Amniotic stem cell (primary cell): ENCODE results near the gene DEDD.
"Not testable (repeated sequence)": the region's sequence is repeated elsewhere in the genome, so short reads cannot be mapped to it uniquely, and the experiment has no call there.

Experiments used
- DNase-seq: peaks from one replicate; lab custom pipeline; 2025; lab: John Stamatoyannopoulos, UW

The DEDD gene

GRCh38 chr1:161127649-161128048 is 4.8 kb downstream of the DEDD start:
- DNase-seq: no peak

- no peak for DNase-seq
Measured at GRCh38 chr1:161122967-161123366, 9.5 kb downstream of the DEDD start.

DNA sequence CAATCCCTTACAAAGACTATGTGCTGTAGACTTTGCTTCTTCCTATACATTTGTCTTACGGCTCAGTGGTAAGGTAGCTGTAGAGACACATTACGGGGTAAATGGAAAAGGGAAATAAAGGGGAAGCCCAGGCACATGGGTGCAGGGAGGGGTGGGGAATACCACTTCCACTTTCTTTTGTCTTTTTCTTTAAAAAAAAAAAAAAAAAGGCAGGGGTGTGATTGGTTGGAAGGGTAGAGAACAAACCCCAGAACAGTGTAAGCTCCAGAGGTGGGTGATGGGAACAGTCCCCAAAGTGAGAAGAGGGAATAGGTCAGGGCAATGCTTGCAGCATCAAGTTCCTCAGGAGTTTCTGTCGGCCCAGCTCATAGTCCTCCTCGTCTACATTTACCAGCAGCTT is 10.6 kb downstream of the DEDD start:
- DNase-seq: no peak

- no peak for DNase-seq
Measured at GRCh38 chr1:161121042-161121650, 11.3 kb downstream of the DEDD start.

DNA sequence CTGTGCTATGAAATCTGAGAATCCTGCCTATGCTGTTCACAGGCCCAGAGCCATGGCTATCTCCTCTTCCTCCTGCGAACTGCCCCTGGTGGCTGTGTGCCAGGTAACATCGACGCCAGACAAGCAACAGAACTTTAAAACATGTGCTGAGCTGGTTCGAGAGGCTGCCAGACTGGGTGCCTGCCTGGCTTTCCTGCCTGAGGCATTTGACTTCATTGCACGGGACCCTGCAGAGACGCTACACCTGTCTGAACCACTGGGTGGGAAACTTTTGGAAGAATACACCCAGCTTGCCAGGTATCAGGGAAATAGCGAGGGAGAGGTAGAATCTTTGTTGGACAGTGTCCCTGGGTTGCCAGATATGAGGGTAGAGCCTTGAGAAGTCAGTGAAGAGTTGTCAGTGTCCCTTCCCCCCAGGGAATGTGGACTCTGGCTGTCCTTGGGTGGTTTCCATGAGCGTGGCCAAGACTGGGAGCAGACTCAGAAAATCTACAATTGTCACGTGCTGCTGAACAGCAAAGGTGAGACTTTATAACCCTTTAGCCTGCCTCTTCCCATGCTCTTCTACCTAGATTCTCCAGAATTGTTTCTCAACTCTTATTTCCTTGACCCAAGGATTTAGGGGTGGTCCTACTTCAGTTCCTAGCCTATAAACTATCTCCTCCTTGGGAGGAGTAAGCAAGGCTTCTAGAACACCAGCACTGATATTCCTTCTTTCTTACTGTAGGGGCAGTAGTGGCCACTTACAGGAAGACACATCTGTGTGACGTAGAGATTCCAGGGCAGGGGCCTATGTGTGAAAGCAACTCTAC is 13.2 kb downstream of the DEDD start:
- DNase-seq: no peak

DNA sequence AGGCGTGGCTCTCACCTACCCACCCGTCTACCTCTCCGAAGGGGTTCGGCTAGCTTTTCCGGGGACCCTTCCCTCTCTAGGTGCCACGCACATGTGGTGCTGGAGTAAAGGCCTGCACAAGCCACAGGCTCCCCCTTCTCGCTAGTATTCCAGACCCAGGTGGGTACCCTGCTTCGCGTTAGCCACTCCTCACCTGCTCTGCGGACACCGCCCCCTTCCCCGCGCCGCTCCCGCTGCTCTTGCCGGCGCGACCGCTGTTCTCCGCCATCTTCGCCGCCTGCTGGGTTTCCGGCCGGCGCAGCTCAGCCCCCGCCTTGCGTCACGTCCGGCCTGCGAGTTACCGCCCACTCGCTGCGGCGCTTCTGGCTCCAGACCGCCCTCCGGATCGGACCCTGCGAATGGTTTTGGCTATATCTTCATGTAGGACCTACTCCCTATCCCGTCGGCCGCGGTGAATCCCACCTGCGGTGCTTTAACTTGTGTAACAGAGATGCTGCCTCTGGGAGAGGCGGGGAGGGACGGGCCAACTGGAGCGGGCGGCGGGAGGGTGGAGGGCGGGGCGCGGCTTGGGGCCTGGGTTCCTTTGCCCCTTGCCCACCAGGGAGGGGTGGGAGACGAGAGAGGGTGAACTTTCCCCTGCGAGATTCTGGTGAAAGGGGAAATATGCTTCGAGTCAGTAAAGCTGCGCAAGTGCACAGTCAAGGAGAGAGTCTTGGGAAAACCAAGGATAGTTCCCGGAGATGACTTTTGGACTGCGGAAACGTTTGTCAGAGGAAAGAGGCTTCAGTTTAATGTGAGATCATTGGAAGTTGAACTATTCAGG is 14.5 kb downstream of the DEDD start, which contains the start of the genes NIT1 and PFDN2:
TSS of gene NIT1 (plus strand) at position 347 of the 823 bp plus-strand sequence. CDS start at position 419, 72 bp downstream.
TSS of gene PFDN2 (minus strand) at position 279 of the 823 bp plus-strand sequence. CDS start at position 268, 11 bp downstream.
- peak; percentile 51 for DNase-seq

- DNase-seq: not testable (repeated sequence)
Measured at GRCh38 chr1:161115961-161116360, 16.5 kb downstream of the DEDD start.

- no peak for DNase-seq
Measured at GRCh38 chr1:161115132-161115711, 17.2 kb downstream of the DEDD start.

DNA sequence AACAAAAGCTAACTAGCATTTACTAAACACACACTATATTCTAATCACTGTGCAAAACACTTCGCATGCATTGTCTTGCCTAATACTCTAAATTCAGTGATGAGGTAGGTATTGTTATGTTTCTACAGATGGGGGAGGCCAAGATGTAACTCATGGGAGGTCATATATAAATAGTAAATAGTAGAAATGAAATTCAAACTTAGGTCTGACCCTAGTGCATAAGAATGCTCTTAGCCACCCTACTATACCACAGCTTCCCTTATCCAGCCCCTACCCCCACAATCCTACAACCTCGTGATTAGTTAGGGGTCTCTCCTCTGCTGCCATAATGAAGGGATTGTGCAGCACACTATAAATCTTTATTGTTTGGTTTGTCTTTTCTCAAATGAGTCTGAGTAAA is 17.9 kb downstream of the DEDD start:
- no peak for DNase-seq

- DNase-seq: no peak
Measured at GRCh38 chr1:161113915-161114314, 18.6 kb downstream of the DEDD start.

DNA sequence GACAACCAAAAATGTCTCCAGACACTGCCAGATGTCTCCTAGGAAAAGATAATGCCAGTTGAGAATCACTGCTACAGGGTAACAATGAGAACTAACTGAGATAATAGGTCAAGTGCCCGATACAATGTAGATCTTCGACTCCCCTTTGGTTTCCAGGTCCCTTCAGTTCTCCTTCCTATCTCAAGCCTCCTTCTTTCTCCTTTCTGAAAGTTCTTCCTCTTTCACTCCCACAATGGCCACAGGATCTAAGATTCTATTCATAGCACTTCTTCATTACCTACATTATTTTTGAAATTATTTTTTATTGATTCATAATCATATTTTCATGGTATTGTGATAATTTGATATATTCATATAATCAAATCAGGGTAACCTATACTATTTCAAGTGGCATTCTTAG is 20.9 kb downstream of the DEDD start:
- no peak for DNase-seq

DNA sequence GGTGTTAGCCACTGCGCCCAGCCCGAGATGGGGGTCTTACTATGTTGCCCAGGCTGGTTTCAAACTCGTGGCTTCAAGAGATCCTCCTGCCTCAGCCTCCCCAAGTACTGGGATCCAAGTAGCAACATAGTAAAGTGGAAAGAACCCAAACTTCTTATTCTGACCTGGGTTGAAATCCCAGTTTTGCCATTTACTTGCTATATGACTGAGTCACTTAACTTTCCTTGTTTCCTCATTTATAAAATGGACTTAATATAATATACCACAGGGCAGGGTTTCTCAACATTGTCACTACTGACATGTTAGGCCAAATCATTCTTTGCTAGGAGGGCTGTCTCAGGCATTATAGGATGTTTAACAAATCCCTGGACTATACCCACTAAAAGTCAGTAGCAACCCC is 21.4 kb downstream of the DEDD start:
- DNase-seq: no peak

- no peak for DNase-seq
Measured at GRCh38 chr1:161106431-161106830, 26.0 kb downstream of the DEDD start.

GRCh38 chr1:161100556-161100955 is 31.9 kb downstream of the DEDD start:
- DNase-seq: no peak

DNA sequence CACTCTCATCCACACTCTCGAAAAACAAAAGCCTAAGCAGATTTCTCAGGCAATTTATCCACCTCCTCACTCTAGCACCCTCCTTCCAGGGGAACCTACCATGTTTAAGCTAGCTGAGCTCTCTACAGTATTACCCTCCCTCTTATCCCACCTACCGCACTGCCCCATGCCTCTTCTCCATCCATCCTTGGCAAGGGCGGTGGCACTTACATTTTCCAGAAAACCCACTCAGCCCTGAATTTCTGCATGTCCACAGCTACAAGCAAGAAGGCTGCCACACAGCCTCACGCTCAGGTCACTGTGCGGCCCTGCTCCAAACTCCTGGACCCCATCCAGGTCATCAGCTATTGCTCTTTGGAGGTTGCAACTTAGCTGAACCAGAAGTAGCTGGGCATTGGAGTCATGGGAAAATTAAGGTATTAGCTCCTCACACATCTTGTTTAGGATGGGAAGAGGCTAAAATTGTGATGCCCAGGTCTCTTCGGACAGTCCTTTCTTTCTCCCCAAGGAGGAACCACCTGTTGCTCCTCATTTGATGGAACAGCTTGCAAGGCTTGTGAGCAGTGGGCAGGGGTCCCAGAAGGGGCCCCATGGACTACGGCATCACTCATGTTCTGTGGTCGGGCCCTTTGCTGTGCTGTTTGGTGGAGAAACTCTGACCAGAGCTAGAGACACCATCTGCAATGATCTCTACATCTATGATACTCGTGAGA is 33.2 kb downstream of the DEDD start:
- no peak for DNase-seq

- peak; percentile 38 for DNase-seq
Measured at GRCh38 chr1:161098210-161099068, 34.0 kb downstream of the DEDD start, which contains the start of gene KLHDC9. TSS of gene KLHDC9 (plus strand) at chr1:161098361. CDS start at chr1:161098536, 175 bp downstream.

DNA sequence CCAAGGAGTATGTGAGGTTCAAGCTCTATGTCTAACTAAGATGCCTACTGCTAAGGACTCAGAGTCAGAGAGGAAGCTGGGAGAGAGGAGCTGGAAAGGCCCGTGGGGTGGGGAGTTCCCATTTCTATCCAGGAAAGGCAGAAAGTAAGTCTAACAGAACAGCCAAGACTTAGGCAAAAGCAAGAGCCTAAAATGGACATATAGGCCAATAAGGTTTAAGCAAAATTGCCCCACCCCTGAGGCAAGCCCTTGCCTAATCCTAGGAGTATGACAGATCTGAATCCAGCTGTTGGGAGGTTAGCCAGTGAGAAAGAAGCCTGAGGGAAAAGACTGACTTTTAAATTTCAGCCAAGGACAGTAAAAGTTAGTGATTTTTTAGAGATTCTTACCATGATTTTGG is 35.9 kb downstream of the DEDD start:
- DNase-seq: no peak

DNA sequence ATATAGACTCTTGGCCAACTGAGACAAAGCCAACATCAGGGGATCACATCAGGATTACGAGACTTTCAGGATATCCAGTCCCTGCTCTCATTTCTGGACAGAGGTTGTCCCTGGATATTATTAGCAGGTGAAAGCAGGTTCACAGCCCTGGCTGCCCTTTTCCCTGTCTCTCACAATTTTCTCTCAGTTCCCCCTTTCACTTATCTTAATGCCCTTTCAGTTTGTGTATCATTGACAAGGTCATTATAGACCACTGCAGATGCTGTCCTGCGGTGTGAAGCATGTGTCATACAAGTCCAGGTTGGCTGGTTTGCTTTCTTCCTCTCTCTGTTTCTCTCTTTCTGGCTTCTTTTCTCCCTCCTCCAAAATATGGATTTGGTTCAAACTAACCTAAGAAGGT is 36.5 kb downstream of the DEDD start:
- no peak for DNase-seq

- no peak for DNase-seq
Measured at GRCh38 chr1:161095230-161095629, 37.2 kb downstream of the DEDD start.

DNA sequence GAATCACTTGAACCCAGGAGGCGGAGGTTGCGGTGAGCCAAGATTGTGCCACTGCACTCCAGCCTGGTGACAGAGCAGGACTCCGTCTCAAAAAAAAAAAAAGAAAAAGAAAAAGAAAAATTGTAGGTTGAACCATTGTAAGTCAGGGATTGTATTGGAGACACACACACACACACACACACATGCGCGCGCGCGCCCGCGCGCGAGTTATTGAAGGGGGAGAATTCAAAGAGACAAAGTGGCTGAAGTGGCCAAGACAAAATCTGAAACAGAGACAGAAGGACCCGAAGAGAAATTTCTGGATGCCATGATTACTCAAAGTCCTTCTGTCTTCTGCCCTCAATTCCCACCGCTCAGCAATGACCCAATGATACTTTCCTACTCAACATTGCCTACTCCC is 38.0 kb downstream of the DEDD start:
- no peak for DNase-seq
